ENCODE results near the gene NKD2.

DNA sequence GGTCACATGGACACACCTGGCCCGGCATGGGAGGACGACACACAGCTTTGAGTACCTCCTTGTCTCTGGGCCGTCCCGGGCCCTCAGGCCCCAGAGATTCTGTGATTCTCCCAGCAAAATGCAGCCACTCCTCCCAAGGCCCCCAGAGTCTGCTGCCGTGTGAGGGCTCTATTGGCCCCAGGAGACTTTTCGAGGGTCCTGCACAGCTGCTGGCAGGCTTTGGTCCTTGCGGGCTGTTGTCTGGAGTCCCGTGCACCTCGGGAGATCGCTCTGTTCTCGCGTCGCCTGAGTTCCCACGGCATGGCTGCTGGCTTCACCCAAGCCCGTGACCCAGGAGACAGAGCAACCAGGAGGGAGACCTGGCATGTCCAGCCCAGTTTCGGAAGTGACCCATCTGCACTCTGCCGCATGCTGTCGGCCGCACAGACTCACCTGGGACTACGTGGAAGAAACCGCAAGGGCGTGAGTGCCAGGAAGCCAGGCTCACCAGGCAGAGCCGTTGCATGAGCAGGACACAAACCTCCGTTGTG is 46.8 kb upstream of the NKD2 start:
- TF ChIP-seq, protein P1, sequence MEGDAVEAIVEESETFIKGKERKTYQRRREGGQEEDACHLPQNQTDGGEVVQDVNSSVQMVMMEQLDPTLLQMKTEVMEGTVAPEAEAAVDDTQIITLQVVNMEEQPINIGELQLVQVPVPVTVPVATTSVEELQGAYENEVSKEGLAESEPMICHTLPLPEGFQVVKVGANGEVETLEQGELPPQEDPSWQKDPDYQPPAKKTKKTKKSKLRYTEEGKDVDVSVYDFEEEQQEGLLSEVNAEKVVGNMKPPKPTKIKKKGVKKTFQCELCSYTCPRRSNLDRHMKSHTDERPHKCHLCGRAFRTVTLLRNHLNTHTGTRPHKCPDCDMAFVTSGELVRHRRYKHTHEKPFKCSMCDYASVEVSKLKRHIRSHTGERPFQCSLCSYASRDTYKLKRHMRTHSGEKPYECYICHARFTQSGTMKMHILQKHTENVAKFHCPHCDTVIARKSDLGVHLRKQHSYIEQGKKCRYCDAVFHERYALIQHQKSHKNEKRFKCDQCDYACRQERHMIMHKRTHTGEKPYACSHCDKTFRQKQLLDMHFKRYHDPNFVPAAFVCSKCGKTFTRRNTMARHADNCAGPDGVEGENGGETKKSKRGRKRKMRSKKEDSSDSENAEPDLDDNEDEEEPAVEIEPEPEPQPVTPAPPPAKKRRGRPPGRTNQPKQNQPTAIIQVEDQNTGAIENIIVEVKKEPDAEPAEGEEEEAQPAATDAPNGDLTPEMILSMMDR (IDR thresholded peaks at IDR 0.05) = no peak
- no peak for TF ChIP-seq ZFX (IDR thresholded peaks at IDR 0.05; ENCODE audit: borderline replicate concordance)
